GM12892 (cell line): ENCODE results near the gene ZBTB7C.

Source experiments
- POLR2A ChIP-seq: IDR thresholded peaks from 2 replicates; pipeline ENCODE4 v1.6.1; 2011; ENCODE audit warnings: low read depth, low read length, control low read depth
- POLR2AphosphoS5 ChIP-seq: IDR thresholded peaks from 2 replicates; pipeline ENCODE4 v1.6.1; 2011; ENCODE audit warnings: low read depth, low read length, control low read depth

- TF ChIP-seq POLR2AphosphoS5 (no peak), POLR2A (no peak)
Observed at GRCh38 chr18:48011926-48012465, 397.2 kb downstream of the ZBTB7C start.
